ENCODE measurements around the gene LRP11.
A peak's percentile ranks its signal among the peaks of the same experiment; 100 is the strongest.
"Not testable (repeated sequence)": the region's sequence is repeated elsewhere in the genome, so short reads cannot be mapped to it uniquely, and the experiment has no call there.

LRP11 gene

GRCh38 chr6:149867876-149868640 lies 3.9 kb upstream of the LRP11 start:
- no peak for DNase-seq

DNA sequence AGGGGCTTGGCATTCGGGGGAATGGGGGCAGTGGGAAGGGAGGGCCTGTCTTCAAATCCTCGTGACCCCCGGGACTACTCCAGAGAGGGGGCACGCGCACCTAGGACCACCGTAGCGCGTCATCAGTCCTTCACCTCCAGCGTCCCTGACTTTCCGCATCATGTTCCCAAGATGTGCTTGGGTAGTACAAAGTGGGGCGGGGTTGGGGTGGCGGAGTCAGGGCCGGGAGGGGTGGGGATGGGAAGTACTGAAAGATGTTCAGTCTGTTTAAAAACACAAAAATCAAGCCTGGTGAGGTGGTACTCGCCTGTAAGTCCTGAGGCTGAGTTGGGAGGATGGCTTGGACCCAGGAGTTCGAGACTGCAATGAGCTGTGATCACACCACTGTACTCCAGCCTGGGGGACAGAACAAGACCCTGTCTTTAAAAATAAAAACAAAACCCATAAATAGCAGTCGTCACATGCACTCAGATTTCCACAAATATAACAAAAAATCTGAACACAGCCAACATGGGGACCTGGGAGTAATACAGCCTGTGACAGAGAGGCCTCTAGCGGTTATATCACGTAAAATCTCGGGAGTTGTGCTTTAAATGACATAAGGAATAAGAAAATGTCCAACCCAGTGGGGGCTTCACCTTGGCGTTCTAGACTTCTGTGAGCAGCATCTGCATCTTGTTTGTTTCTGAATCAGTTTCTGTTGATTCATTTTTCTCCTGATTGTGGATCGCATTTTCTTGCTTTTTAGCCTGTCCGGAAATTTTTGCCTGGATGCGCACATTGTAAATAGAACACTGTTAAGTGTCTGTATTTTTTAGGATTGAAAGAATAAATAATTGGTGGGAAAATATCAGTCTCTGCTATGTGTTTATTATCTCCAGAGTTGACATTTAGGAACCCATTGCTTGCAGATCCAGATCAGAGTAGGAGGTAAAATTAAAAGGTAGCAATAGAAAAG lies 698 bp upstream of the LRP11 start:
- DNase-seq = peak; percentile 30

DNA sequence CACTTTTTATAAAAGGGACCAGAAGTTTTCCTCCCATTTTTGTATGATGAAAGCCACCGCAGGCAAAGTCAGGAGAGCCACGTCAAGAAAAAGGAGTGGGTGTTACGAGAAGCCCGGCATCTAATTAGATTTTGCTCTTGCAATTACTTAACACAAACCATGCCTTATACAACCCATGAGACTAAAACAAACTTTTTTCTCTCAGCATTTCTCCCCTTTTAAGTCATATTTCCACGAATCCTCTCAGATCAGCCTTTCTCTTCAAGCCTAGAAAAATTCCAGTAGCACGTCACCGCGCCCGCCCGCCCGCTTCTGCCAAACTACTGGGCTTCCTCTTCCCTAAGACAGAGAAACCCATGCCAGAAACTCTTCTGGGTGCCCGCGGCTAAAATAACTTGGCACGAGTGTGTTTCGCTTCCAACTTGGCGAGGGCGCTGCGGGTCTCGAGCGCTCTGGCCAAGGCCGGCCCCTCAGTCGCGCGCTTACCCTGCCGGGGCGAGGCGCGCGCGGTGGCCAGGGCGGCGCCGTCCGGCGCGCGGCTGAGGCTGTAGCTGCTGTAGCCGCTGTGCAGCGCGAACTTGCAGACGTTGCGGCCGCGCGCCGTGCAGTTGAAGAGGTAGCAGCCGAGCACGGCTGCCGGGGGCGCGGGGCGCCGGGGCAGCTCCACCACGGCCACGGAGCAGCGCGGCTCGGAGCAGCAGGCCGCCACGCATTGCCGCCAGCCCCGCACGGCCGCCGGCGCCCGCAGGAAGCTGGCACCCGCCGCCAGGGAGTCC lies 1.0 kb downstream of the LRP11 start:
- DNase-seq = peak; percentile 41

DNA sequence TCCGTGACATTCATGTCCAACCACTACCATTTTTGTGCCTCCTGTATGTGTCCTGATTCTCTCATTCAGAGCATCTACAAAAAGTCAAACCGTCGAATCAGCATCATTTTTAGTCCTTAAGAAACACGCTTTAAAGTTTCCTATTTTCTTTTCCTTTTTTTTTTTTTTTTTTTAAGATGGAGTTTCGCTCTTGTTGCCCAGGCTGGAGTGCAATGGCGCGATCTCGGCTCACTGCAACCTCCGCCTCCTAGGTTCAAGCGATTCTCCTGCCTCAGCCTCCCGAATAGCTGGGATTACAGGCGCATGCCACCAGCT lies 1.8 kb downstream of the LRP11 start:
- DNase-seq = not testable (repeated sequence)

- DNase-seq = no peak
Measured at GRCh38 chr6:149861603-149862423, 2.3 kb downstream of the LRP11 start.

GRCh38 chr6:149860834-149861602 lies 3.1 kb downstream of the LRP11 start:
- DNase-seq = no peak

DNA sequence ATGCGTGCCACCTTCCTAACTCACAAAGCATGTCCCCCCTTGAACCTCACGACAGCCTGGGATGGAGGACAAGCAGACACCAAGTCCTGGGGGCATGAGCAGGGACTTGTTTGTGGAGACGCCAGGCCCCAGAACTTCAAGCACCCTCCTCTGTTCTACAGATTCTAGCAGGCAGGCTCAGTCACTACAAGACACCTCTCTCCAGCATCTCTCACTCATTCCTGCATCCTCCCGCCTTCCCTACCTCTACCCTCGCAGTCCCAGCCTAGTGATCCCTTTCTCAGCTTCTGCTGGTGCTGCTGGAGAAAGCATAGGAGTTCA lies 3.7 kb downstream of the LRP11 start:
- DNase-seq = no peak

GRCh38 chr6:149859938-149860337 lies 4.2 kb downstream of the LRP11 start:
- no peak for DNase-seq

- DNase-seq = no peak
Measured at GRCh38 chr6:149859368-149859767, 4.8 kb downstream of the LRP11 start.

DNA sequence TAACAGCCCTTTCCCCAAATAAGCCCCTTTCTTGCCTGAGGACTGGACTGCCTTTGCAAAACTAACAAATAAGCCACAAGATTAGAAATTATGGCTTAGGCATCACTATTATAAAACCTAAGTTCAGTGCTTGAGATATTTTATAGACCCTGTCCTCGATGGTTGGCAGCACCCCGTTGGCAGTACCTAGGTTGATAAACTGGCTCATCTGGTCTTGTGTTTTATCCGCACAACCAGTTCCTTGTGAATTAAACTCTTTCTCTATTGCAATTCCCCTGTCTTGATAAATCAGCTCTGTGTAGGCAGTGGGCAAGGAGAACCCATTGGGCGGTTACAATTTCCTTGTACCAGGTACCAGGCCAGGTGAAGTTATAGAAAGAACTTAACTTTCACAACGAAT lies 6.6 kb downstream of the LRP11 start:
- DNase-seq = no peak

- DNase-seq = no peak
Measured at GRCh38 chr6:149856256-149856994, 7.7 kb downstream of the LRP11 start.

GRCh38 chr6:149855741-149856140 lies 8.4 kb downstream of the LRP11 start:
- DNase-seq = no peak

DNA sequence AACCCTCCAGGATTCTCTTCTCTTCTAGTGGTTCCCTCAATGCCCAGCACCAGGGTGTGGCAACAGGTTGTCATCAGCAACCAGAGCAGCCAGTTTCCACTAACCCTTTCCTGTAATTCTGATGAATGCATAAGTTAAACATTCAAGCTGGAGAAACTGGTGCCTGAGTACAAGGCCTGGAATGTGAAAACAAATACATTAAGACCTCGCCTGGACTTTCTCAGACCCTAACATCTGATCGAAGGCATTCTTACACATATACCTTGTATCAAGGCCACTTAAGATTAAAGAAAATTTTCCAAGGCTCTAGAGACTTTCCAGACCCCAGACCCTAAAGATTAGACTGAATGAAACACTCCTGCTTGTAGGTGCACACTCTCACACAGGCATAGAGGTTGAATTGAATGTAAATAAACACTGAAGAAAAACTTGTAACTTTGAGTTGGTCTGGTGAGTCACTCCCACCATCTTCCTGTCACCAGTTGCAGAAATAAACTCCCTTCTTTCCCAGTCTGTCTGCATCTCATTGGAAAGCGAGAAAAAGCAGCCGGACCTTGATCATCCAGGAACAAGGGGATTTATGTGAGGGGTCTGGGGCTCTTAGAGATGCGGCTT lies 9.0 kb downstream of the LRP11 start:
- DNase-seq = no peak

GRCh38 chr6:149854532-149854931 lies 9.6 kb downstream of the LRP11 start:
- DNase-seq = no peak

DNA sequence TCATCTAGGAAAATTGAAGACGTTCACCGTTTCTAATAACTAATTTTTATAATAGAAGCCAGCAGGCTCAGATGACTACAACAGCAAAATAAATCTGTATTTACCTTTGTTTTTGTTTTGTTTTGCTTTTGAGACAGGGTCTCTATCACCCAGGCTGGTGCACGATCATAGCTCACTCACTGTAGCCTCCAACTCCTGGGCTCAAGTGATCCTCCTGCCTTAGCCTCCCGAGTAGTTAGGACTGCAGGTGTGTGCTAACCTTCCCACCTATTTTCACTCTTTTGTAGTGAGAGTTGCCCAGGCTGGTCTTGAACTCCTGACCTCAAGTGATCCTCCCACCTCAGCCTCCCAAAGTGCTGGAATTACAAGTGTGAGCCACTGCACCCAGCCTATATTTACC lies 10.1 kb downstream of the LRP11 start:
- DNase-seq = not testable (repeated sequence)

GRCh38 chr6:149852881-149853280 lies 11.3 kb downstream of the LRP11 start:
- DNase-seq = no peak

DNA sequence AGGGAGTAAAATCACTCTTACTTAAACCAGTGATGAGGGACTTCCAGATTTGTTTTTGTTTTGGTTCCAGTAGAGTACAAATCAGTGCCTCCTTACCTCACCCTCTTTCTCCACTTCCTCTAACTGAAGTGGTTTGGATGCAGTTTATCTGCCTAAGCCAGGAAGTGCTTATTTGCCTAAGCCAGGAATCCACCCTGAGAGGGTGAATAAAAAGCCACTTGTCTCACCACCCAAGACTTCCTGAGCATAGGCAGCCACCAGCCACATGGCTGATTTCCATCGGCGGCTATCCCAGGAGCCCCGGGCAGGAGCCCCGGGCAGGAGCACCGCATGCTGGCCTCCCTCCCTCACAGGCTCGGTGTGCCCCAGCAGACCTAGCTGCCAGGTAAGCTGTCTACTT lies 12.0 kb downstream of the LRP11 start:
- DNase-seq = no peak

DNA sequence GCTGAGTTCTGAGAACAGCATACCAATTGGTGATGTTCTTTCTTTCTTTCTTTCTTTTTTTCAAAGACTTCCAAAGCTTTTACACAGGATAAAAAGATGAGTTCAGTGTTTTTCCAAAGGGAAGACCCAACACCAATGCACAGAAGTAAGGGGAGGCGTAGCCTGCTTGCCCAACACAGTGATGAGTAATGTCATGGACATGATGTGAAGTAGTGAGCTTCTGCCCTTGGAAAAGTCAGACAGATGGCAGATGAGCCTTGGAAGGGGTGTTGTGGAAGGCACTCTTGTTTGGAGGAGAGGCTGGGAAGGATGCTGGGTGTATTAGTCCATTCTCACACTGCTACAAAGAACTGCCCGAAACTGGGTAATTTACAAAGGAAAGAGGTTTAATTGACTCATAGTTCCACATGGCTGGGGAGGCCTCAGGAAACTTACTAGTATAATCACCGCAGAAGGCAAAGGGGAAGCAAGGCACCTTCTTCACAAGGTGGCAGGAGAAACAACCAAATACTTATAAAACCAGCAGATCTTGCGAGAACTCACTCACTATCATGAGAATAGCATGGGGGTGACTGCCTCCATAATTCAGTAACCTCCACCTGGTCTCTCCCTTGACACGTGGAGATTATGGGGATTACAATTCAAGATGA lies 12.6 kb downstream of the LRP11 start:
- DNase-seq = no peak

DNA sequence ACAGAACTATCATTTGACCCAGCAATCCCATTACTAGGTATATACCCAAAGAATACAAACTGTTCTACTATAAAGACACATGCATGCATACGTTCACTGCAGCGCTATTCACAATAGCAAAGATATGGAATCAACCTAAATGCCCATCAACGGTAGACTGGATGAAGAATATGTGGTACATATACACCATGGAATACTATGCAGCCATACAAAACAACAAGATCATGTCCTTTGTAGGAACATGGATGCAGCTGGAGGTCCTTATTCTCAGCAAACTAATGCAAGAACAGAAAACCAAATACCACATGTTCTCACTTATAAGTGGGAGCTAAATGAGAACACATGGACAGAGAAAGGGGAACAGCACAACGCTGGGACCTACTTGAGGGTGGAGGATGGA lies 15.8 kb downstream of the LRP11 start:
- not testable (repeated sequence) for DNase-seq

- no peak for DNase-seq
Measured at GRCh38 chr6:149847939-149848267, 16.3 kb downstream of the LRP11 start.

All from stimulated activated naive CD4-positive, alpha-beta T cell treated with Interleukin-2 at 50 U/mL for 16 hours (primary cell).